ENCODE results near the gene SCAF11. TPM values are rescaled to one million over a fixed set of nuclear protein-coding genes. Genes with fewer than 3 reads are reported as not detected.

SCAF11 gene
- total RNA-seq, 1 experiment from 2014 or later = 79.8 TPM

DNA sequence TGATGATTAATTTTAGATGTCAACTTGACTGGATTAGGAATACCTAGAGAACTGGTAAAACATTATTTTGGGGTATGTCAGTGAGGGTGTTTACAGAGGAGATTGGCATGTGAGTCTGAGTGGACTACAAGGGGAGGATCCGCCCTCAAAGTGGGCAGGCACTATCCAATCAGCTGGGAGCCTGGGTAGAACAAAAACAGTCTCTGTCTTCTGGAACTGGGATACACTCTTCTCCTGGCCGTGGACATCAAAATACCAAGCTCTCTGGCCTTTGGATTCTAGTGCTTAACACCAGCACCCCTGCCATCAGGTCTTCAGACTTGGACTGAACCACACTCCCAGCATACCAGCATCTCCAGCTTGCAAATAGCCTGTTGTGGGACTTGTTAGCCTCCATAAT lies 4.4 kb upstream of the SCAF11 start:
- intact Hi-C loops (cut with micrococcal nuclease) = loop anchor here (5.0 to 10.0 kb wide), 4 partner anchors 363 to 1028 kb away; no protein-coding TSS in a partner anchor
- H3K9me3 ChIP-seq (ENCODE audit: control insufficient read depth in 1 of 2, insufficient read depth in 1 of 2, low read depth in 1 of 2, low read length in 2 of 2) = no peaks in the 10 kb centered on the region
- ChIA-PET RAD21 (ENCODE audit: low non-redundant PET in 1 of 2, low total read pairs in 2 of 2, uncharacterized antibody in 2 of 2, unreplicated experiment in 2 of 2) (interaction anchor here in 1 of 2 experiments (0.6 kb wide), 1 partner anchor 10 kb away, joined by 3 read pairs; no protein-coding TSS in a partner anchor), POLR2A (no interaction called here), CTCF (no interaction called here)
- H3K4me1 ChIP-seq (ENCODE audit: control insufficient read depth in 1 of 2, insufficient read depth in 2 of 2, low read length in 2 of 2) = peaks cover 7 to 10% of the 10 kb centered on the region in 2 experiments
- peaks cover 6% of the 10 kb centered on the region for H3K79me2 ChIP-seq (ENCODE audit: insufficient read depth, low read length)
- H3K4me3 ChIP-seq (replicated peaks in 1 of 2; ENCODE audit: low read depth in 1 of 2, low read length in 2 of 2) = no peak overlapping the region
- TF ChIP-seq, protein P1, sequence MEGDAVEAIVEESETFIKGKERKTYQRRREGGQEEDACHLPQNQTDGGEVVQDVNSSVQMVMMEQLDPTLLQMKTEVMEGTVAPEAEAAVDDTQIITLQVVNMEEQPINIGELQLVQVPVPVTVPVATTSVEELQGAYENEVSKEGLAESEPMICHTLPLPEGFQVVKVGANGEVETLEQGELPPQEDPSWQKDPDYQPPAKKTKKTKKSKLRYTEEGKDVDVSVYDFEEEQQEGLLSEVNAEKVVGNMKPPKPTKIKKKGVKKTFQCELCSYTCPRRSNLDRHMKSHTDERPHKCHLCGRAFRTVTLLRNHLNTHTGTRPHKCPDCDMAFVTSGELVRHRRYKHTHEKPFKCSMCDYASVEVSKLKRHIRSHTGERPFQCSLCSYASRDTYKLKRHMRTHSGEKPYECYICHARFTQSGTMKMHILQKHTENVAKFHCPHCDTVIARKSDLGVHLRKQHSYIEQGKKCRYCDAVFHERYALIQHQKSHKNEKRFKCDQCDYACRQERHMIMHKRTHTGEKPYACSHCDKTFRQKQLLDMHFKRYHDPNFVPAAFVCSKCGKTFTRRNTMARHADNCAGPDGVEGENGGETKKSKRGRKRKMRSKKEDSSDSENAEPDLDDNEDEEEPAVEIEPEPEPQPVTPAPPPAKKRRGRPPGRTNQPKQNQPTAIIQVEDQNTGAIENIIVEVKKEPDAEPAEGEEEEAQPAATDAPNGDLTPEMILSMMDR (IDR thresholded peaks at IDR 0.05 in 2 of 3, conservative IDR thresholded peaks at IDR 0.05 in 1 of 3; ENCODE audit: borderline replicate concordance in 1 of 3, insufficient read depth in 1 of 3, low read depth in 2 of 3, low read length in 2 of 3) = no peak
- TF ChIP-seq, protein P2, sequence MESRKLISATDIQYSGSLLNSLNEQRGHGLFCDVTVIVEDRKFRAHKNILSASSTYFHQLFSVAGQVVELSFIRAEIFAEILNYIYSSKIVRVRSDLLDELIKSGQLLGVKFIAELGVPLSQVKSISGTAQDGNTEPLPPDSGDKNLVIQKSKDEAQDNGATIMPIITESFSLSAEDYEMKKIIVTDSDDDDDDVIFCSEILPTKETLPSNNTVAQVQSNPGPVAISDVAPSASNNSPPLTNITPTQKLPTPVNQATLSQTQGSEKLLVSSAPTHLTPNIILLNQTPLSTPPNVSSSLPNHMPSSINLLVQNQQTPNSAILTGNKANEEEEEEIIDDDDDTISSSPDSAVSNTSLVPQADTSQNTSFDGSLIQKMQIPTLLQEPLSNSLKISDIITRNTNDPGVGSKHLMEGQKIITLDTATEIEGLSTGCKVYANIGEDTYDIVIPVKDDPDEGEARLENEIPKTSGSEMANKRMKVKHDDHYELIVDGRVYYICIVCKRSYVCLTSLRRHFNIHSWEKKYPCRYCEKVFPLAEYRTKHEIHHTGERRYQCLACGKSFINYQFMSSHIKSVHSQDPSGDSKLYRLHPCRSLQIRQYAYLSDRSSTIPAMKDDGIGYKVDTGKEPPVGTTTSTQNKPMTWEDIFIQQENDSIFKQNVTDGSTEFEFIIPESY (IDR thresholded peaks at IDR 0.05; ENCODE audit: extremely low read depth, insufficient replicate concordance, low read length) = no peak
- TF ChIP-seq CEBPB (IDR thresholded peaks at IDR 0.05; ENCODE audit: low read depth) (no peak), SRF (IDR thresholded peaks at IDR 0.05; ENCODE audit: low read depth) (no peak), RAD21 (IDR thresholded peaks at IDR 0.05; ENCODE audit: low read depth) (no peak), ZFX (IDR thresholded peaks at IDR 0.05) (no peak), SP1 (IDR thresholded peaks at IDR 0.05; ENCODE audit: low read depth) (no peak), POLR2AphosphoS5 (IDR thresholded peaks at IDR 0.05; ENCODE audit: low read depth, low read length) (no peak), TCF7L2 (IDR thresholded peaks at IDR 0.05; ENCODE audit: borderline replicate concordance, extremely low read depth, insufficient read depth, insufficient read length) (no peak), ZNF274 (IDR thresholded peaks at IDR 0.05; ENCODE audit: low read depth, low read length) (no peak), POLR2A (IDR thresholded peaks at IDR 0.05; ENCODE audit: borderline replicate concordance, extremely low read depth, insufficient read depth, insufficient read length) (no peak), CBX3 (IDR thresholded peaks at IDR 0.05; ENCODE audit: low read depth) (no peak), EZH2 (IDR thresholded peaks at IDR 0.05) (no peak)
- TF ChIP-seq, protein P3, sequence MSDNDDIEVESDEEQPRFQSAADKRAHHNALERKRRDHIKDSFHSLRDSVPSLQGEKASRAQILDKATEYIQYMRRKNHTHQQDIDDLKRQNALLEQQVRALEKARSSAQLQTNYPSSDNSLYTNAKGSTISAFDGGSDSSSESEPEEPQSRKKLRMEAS (IDR thresholded peaks at IDR 0.05) = no peak
- TF ChIP-seq, protein P4, sequence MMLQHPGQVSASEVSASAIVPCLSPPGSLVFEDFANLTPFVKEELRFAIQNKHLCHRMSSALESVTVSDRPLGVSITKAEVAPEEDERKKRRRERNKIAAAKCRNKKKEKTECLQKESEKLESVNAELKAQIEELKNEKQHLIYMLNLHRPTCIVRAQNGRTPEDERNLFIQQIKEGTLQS (IDR thresholded peaks at IDR 0.05) = no peak
- DNase-seq (ENCODE audit: low read depth, low spot score) (no peak), ATAC-seq (no peak)
- no peaks in the 10 kb centered on the region for H3K36me3 ChIP-seq (ENCODE audit: control insufficient read depth in 1 of 2, insufficient read depth in 2 of 2, low read length in 2 of 2)
- no peak overlapping the region for H3K27ac ChIP-seq (ENCODE audit: low read depth, low read length)
- BruUV-seq (replicated peaks) = no TSS peak
- H3K27me3 ChIP-seq (ENCODE audit: insufficient read depth, low read length) = no peaks in the 10 kb centered on the region
- H4K20me1 ChIP-seq (ENCODE audit: insufficient read depth) = no peaks in the 10 kb centered on the region
- no peak overlapping the region for H3K9ac ChIP-seq (ENCODE audit: low read length)
- H3K4me2 ChIP-seq (ENCODE audit: low read length) = no peak overlapping the region
- no peaks in the 10 kb centered on the region for H3K9me2 ChIP-seq (ENCODE audit: insufficient read depth)
- H2AFZ ChIP-seq (ENCODE audit: low read depth, low read length, poor library complexity, severe bottlenecking) = no peak overlapping the region

All from HCT116 (cell line).